IMR-90 (cell line): ENCODE measurements around the gene NTRK2. TPM values are rescaled to one million over a fixed set of nuclear protein-coding genes. Genes with fewer than 3 reads are reported as not detected.

ENCODE experiments used
- ATAC-seq: fragments of 200-7000 bp; cut with Tn5 transposase; 2 replicates; pipeline ENCODE4 v1.9.1; 2020; ENCODE audit warnings: low read depth, mild to moderate bottlenecking, moderate library complexity
- BruUV-seq: library from RNA; stranded (reverse); fragments of 400-500 nt; replicated peaks from 2 replicates; lab custom pipeline; 2021; lab: Mats Ljungman, UMichigan
- CTCF ChIA-PET: fragments of 300-600 bp; formaldehyde crosslinking; extraction: SDS; loops from one replicate; lab custom pipeline; 2021; ENCODE audit warnings: antibody characterized with exemption; lab: Yijun Ruan, JAX
- POLR2A ChIA-PET: fragments of 300-600 bp; sonication (Branson Sonifier 250); formaldehyde crosslinking; loops from one replicate; lab custom pipeline; 2022; ENCODE audit warnings: antibody characterized with exemption; ENCODE audit not compliant: unreplicated experiment; lab: Charles Lee
- DNase-seq: peaks from one replicate; pipeline ENCODE4 v3.0.0; 2013
- H2AFZ ChIP-seq: replicated peaks from 2 replicates; pipeline ENCODE3; 2013; ENCODE audit warnings: low read length, mild to moderate bottlenecking; ENCODE audit not compliant: poor library complexity
- H2AK5ac ChIP-seq: 2 replicates; pipeline ENCODE4 v1.6.1; 2013; ENCODE audit warnings: low read depth, low read length, inconsistent platforms
- H2AK9ac ChIP-seq: replicated peaks from 2 replicates; pipeline ENCODE3; 2013; ENCODE audit warnings: mild to moderate bottlenecking, low read depth, low read length, moderate library complexity; ENCODE audit not compliant: poor library complexity
- H2BK120ac ChIP-seq: 2 replicates; pipeline ENCODE4 v1.6.1; 2013; ENCODE audit warnings: low read depth, low read length, inconsistent platforms
- H2BK15ac ChIP-seq: 3 replicates; pipeline ENCODE4 v1.6.1; 2013; ENCODE audit warnings: low read depth, low read length, inconsistent platforms
- H2BK20ac ChIP-seq: 2 replicates; pipeline ENCODE4 v1.6.1; 2013; ENCODE audit warnings: low read depth, mild to moderate bottlenecking, inconsistent platforms, low read length, moderate library complexity
- H2BK5ac ChIP-seq: 2 replicates; pipeline ENCODE4 v1.6.1; 2013; ENCODE audit warnings: mild to moderate bottlenecking, low read depth, low read length, inconsistent platforms; ENCODE audit not compliant: poor library complexity, severe bottlenecking
- H3K14ac ChIP-seq: replicated peaks from 2 replicates; pipeline ENCODE4 v1.6.1; 2013; ENCODE audit warnings: low read depth, low read length, inconsistent platforms
- H3K18ac ChIP-seq: 2 replicates; pipeline ENCODE4 v1.6.1; 2013; ENCODE audit warnings: low read depth, low read length, control low read depth
- H3K23ac ChIP-seq: 2 replicates; pipeline ENCODE4 v1.6.1; 2013; ENCODE audit warnings: low read depth, low read length, inconsistent platforms
- H3K27ac ChIP-seq: 2 replicates; pipeline ENCODE4 v1.5.1; 2013; ENCODE audit warnings: mild to moderate bottlenecking, control low read depth, low read length; ENCODE audit not compliant: insufficient read depth
- H3K27me3 ChIP-seq: 2 replicates; pipeline ENCODE4 v1.6.1; 2013; ENCODE audit warnings: low read length; ENCODE audit not compliant: control insufficient read depth, insufficient read depth
- H3K36me3 ChIP-seq: 2 replicates; pipeline ENCODE4 v1.6.1; 2013; ENCODE audit warnings: low read length, mixed read lengths; ENCODE audit not compliant: control insufficient read depth, insufficient read depth
- H3K4ac ChIP-seq: 2 replicates; pipeline ENCODE4 v1.6.1; 2013; ENCODE audit warnings: low read depth, low read length, inconsistent platforms
- H3K4me1 ChIP-seq: 2 replicates; pipeline ENCODE4 v1.6.1; 2013; ENCODE audit warnings: low read length, mixed read lengths; ENCODE audit not compliant: control insufficient read depth, insufficient read depth
- H3K4me2 ChIP-seq: 2 replicates; pipeline ENCODE4 v1.6.1; 2013; ENCODE audit warnings: low read depth, mild to moderate bottlenecking, control low read depth, low read length, moderate library complexity
- H3K4me3 ChIP-seq: 2 replicates; pipeline ENCODE4 v1.5.1; 2013; ENCODE audit warnings: low read depth, mild to moderate bottlenecking, control low read depth, low read length, moderate library complexity; ENCODE audit not compliant: insufficient read depth
- H3K56ac ChIP-seq: 2 replicates; pipeline ENCODE4 v1.6.1; 2013; ENCODE audit warnings: low read length, inconsistent platforms; ENCODE audit not compliant: insufficient read depth; ENCODE audit errors: extremely low read depth
- H3K79me1 ChIP-seq, 2 experiments: 2 replicates each; pipeline ENCODE4 v1.6.1; 2013; ENCODE audit warnings: low read length in 2 of 2, inconsistent platforms in 1 of 2, low read depth in 1 of 2
- H3K9ac ChIP-seq: 2 replicates; pipeline ENCODE4 v1.6.1; 2013; ENCODE audit warnings: low read depth, low read length, control low read depth
- H3K9me1 ChIP-seq: 2 replicates; pipeline ENCODE4 v1.6.1; 2013; ENCODE audit warnings: low read length, inconsistent platforms; ENCODE audit not compliant: insufficient read depth
- H3K9me3 ChIP-seq: 2 replicates; pipeline ENCODE4 v1.6.1; 2013; ENCODE audit warnings: low read length; ENCODE audit not compliant: control insufficient read depth, insufficient read depth
- H4K20me1 ChIP-seq: 2 replicates; pipeline ENCODE4 v1.6.1; 2013; ENCODE audit warnings: low read length, inconsistent platforms; ENCODE audit not compliant: insufficient read depth
- H4K5ac ChIP-seq: 2 replicates; pipeline ENCODE4 v1.6.1; 2013; ENCODE audit warnings: mild to moderate bottlenecking, low read depth, low read length, control low read depth
- H4K8ac ChIP-seq, 2 experiments: 2 replicates each; pipeline ENCODE4 v1.6.1; 2013; ENCODE audit warnings: low read depth in 2 of 2, low read length in 2 of 2, control low read depth in 1 of 2, inconsistent platforms in 1 of 2
- H4K91ac ChIP-seq: 2 replicates; pipeline ENCODE4 v1.6.1; 2013; ENCODE audit warnings: low read depth, low read length, inconsistent platforms; ENCODE audit not compliant: insufficient read depth
- FOS ChIP-seq: fragments of 150-350 bp; IDR thresholded peaks from 2 replicates; pipeline ENCODE4 v1.6.1; 2016; ENCODE audit warnings: low read depth, low read length
- MAFK ChIP-seq: IDR thresholded peaks from 2 replicates; pipeline ENCODE4 v1.6.1; 2012; ENCODE audit warnings: low read depth, low read length, improper control_type of control experiment
- MAZ ChIP-seq: IDR thresholded peaks from 2 replicates; pipeline ENCODE4 v1.6.1; 2012; ENCODE audit warnings: low read depth, mild to moderate bottlenecking, low read length, improper control_type of control experiment, moderate library complexity, borderline replicate concordance
- MXI1 ChIP-seq: IDR thresholded peaks from 2 replicates; pipeline ENCODE4 v1.6.1; 2012; ENCODE audit warnings: low read depth, mild to moderate bottlenecking, low read length, moderate library complexity, borderline replicate concordance
- POLR2A ChIP-seq: IDR thresholded peaks from 2 replicates; pipeline ENCODE4 v1.6.1; 2012; ENCODE audit warnings: mild to moderate bottlenecking, low read depth, low read length
- WGBS, 2 experiments: methylation state at CpG; one replicate each; pipeline versions ENCODE4 v1.1.5 to v1.1.7; 2013; ENCODE audit warnings: missing lambda C conversion rate in 2 of 2; ENCODE audit not compliant: insufficient read length in 1 of 2; ENCODE audit errors: extremely low coverage in 2 of 2; 5-methylcytosine and 5-hydroxymethylcytosine counted together
- dilution Hi-C: fragments of 300-500 bp; cut with HindIII; formaldehyde crosslinking; loops from one replicate; pipeline ENCODE4 v1.14.3; 2018; ENCODE audit warnings: low sequenced_read_pairs; ENCODE audit not compliant: unreplicated experiment
- in situ Hi-C: fragments of 300-500 bp; cut with MboI; formaldehyde crosslinking; loops from 3 replicates; pipeline ENCODE4 v1.14.3; 2019; ENCODE audit warnings: low sequenced_read_pairs, inconsistent platforms, mixed read lengths
- intact Hi-C: fragments of 100-400 bp; cut with micrococcal nuclease; formaldehyde crosslinking; loops from 2 replicates; pipeline ENCODE4 v1.10.0; 2022
- polyA plus RNA-seq, 3 experiments: library from polyadenylated mRNA; depleted of rRNA; stranded (reverse); fragments of >200 nt; gene quantifications; 2 replicates each; pipeline ENCODE4 v1.2.3, GENCODE V29; 2012; ENCODE audit warnings: low replicate concordance in 1 of 3
- total RNA-seq: library from RNA; depleted of rRNA; stranded (reverse); fragments of >200 nt; gene quantifications from 2 replicates; pipeline ENCODE4 v1.2.3, GENCODE V29; 2012

The NTRK2 gene
- total and polyA plus RNA-seq, 2 of the 4 experiments (the other 2 are of a cell fraction), result under 0.01 to 0.02 TPM

- WGBS, 2 experiments, result 16% methylated on average over 2 of the region's 2 CpGs; no CpG with 5 or more reads in 1 of the 2 experiments
- Histone ChIP-seq H4K91ac (no peak overlapping the region), H3K4me1 (no peaks in the 10 kb centered on the region), H2BK20ac (no peak overlapping the region), H3K9me1 (no peaks in the 10 kb centered on the region), H3K4ac (no peak overlapping the region), H4K8ac (no peak overlapping the region), H2BK120ac (no peak overlapping the region), H2AK5ac (no peak overlapping the region), H2AFZ (no peak overlapping the region), H3K9me3 (peaks cover 13% of the 10 kb centered on the region; the same call in 1 of the 2 replicates), H3K18ac (no peak overlapping the region), H4K20me1 (no peaks in the 10 kb centered on the region), H2AK9ac (no peak overlapping the region), H3K4me3 (no peak overlapping the region), H3K9ac (no peak overlapping the region), H4K5ac (no peak overlapping the region), H3K4me2 (no peak overlapping the region), H3K36me3 (no peaks in the 10 kb centered on the region), H3K14ac (no peak overlapping the region), H3K56ac (no peak overlapping the region), H2BK5ac (no peak overlapping the region), H3K27me3 (no peaks in the 10 kb centered on the region), H2BK15ac (no peak overlapping the region), H3K27ac (no peak overlapping the region), H3K23ac (no peak overlapping the region), H3K79me1 (no peaks in the 10 kb centered on the region)
- ChIA-PET POLR2A (no interaction called here), CTCF (no interaction called here)
- no peak for TF ChIP-seq MXI1
- no peak for TF ChIP-seq FOS
- TF ChIP-seq MAFK, result no peak
- no peak for TF ChIP-seq POLR2A
- TF ChIP-seq MAZ, result no peak
- no TSS peak for BruUV-seq
- in situ Hi-C loops (no loop called here), dilution Hi-C loops (no loop called here), intact Hi-C loops (no loop called here)
- DNase-seq (no peak), ATAC-seq (no peak)
These were observed 274.0 kb downstream of the NTRK2 start for GRCh38 chr9:84943482-84944050.
